Uterine smooth muscle cell (primary cell): ENCODE results near the gene TRPM3. TPM values are rescaled to one million over a fixed set of nuclear protein-coding genes. Genes with fewer than 3 reads are reported as not detected.

Experiments used
- total RNA-seq: library from RNA; depleted of rRNA; stranded (reverse); fragments of >200 nt; gene quantifications from 2 replicates; pipeline ENCODE4 v1.2.3, GENCODE V29; 2014

TRPM3 gene
- total RNA-seq, result 0.77 and 1.4 TPM in 2 replicates

DNA sequence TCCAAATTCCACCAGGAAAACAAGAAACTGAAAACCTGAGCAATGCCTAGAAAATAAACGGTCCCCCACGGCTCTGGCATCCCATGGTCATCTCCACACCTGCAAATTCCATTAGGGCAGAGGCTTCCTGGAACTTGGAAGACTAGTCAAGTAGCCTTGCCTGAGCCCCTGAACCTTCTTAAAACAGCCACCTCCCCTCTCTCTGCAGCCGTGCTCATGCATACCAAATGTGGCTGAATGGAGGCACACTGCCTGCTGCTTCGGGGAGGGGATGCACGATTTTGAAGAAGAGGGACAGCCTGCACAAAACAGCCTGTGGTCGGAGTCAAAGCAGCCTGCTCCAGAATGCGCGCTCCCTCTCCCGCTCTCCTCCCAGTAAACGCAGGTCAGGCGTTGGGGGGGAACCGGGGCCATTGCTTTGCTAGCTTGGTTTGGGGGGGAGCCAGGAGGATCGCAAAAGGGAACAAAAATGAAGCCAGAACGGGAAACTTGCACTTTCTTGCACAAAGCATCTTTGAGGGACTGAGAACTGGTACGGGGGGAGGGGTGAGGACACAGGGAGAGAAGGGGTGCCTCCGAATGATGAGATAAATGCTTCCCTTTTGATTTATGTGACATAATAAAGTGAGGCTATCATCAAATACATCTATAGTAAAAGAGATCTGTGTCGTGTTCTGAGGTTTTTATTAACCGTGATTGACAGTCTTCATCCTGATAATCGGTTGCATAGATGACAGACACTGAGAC, at the start of gene TRPM3:
Gene TRPM3 (minus strand): TSS at position 347 of the 747 bp plus-strand sequence. CDS start 267 bp downstream, at position 80.

